Measurements from ENCODE around the gene CRYBG3.
"Not testable (repeated sequence)": the region's sequence is repeated elsewhere in the genome, so short reads cannot be mapped to it uniquely, and the experiment has no call there.

DNA sequence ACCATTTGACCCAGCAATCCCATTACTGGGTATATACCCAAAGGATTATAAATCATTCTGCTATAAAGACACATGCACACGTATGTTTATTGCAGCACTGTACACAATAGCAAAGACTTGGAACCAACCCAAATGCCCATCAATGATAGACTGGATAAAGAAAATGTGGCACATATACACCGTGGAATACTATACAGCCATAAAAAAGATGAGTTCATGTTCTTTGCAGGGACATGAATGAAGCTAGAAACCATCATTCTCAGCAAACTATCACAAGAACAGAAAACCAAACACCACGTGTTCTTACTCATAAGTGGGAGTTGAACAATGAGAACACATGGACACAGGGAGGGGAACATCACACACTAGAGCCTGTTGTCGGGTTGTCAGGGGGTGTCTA, 11.4 kb downstream of the CRYBG3 start:
- TF ChIP-seq, protein P1, sequence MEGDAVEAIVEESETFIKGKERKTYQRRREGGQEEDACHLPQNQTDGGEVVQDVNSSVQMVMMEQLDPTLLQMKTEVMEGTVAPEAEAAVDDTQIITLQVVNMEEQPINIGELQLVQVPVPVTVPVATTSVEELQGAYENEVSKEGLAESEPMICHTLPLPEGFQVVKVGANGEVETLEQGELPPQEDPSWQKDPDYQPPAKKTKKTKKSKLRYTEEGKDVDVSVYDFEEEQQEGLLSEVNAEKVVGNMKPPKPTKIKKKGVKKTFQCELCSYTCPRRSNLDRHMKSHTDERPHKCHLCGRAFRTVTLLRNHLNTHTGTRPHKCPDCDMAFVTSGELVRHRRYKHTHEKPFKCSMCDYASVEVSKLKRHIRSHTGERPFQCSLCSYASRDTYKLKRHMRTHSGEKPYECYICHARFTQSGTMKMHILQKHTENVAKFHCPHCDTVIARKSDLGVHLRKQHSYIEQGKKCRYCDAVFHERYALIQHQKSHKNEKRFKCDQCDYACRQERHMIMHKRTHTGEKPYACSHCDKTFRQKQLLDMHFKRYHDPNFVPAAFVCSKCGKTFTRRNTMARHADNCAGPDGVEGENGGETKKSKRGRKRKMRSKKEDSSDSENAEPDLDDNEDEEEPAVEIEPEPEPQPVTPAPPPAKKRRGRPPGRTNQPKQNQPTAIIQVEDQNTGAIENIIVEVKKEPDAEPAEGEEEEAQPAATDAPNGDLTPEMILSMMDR (optimal IDR thresholded peaks at IDR 0.05 in 1 of 3, IDR thresholded peaks at IDR 0.05 in 1 of 3, conservative IDR thresholded peaks at IDR 0.05 in 1 of 3; ENCODE audit: extremely low read depth in 1 of 3, insufficient read depth in 2 of 3, low read length in 3 of 3) = not testable (repeated sequence)
- not testable (repeated sequence) for TF ChIP-seq EZH2 (IDR thresholded peaks at IDR 0.05; ENCODE audit: low read length)
